Measurements from ENCODE around the gene SF3B2.
A peak's percentile ranks its signal among the peaks of the same experiment; 100 is the strongest.

SF3B2 gene

GRCh38 chr11:66115638-66116301 lies 63.6 kb downstream of the SF3B2 start:
- no peaks in the 10 kb centered on the region for H3K36me3 ChIP-seq (ENCODE audit: control insufficient read depth, insufficient read depth, low read length)
- no peaks in the 10 kb centered on the region for H3K27me3 ChIP-seq (ENCODE audit: control insufficient read depth, insufficient read depth, low read length, poor library complexity, severe bottlenecking)
- no peak overlapping the region for H3K27ac ChIP-seq (ENCODE audit: insufficient read depth, low read depth, low read length, poor library complexity, severe bottlenecking)
- H3K4me1 ChIP-seq (ENCODE audit: control insufficient read depth, insufficient read depth, low read length), result peaks cover 15% of the 10 kb centered on the region
- H3K9me3 ChIP-seq (ENCODE audit: control insufficient read depth, low read length), result no peaks in the 10 kb centered on the region
- H3K4me3 ChIP-seq (ENCODE audit: insufficient read depth, low read depth, low read length), result no peak overlapping the region
- WGBS, 2 experiments, result 84 to 86% methylated on average over 4 to 8 of the region's 8 CpGs

GRCh38 chr11:66116576-66117361 lies 64.6 kb downstream of the SF3B2 start:
- no peaks in the 10 kb centered on the region for H3K36me3 ChIP-seq (ENCODE audit: control insufficient read depth, insufficient read depth, low read length)
- peaks cover 16% of the 10 kb centered on the region for H3K4me1 ChIP-seq (ENCODE audit: control insufficient read depth, insufficient read depth, low read length)
- no peaks in the 10 kb centered on the region for H3K27me3 ChIP-seq (ENCODE audit: control insufficient read depth, insufficient read depth, low read length, poor library complexity, severe bottlenecking)
- no peak overlapping the region for H3K4me3 ChIP-seq (ENCODE audit: insufficient read depth, low read depth, low read length)
- 81 to 87% methylated on average over 7 of the region's 7 CpGs for WGBS, 2 experiments
- H3K9me3 ChIP-seq (ENCODE audit: control insufficient read depth, low read length), result no peaks in the 10 kb centered on the region
- H3K27ac ChIP-seq (ENCODE audit: insufficient read depth, low read depth, low read length, poor library complexity, severe bottlenecking), result no peak overlapping the region

- WGBS, 2 experiments, result 55 to 87% methylated on average over 2 to 3 of the region's 3 CpGs
- H3K36me3 ChIP-seq (ENCODE audit: control insufficient read depth, insufficient read depth, low read length), result no peaks in the 10 kb centered on the region
- no peaks in the 10 kb centered on the region for H3K27me3 ChIP-seq (ENCODE audit: control insufficient read depth, insufficient read depth, low read length, poor library complexity, severe bottlenecking)
- H3K4me1 ChIP-seq (ENCODE audit: control insufficient read depth, insufficient read depth, low read length), result peaks cover 16% of the 10 kb centered on the region
- no peaks in the 10 kb centered on the region for H3K9me3 ChIP-seq (ENCODE audit: control insufficient read depth, low read length)
- peak overlapping the region; percentile 98 for H3K27ac ChIP-seq (ENCODE audit: insufficient read depth, low read depth, low read length, poor library complexity, severe bottlenecking)
- H3K4me3 ChIP-seq (ENCODE audit: insufficient read depth, low read depth, low read length), result no peak overlapping the region
Measured at GRCh38 chr11:66118847-66119246, 66.7 kb downstream of the SF3B2 start.

All from ectodermal cell (in vitro differentiated cells).